Lung (tissue), 12 donors: ENCODE data around the gene PFDN5. TPM values are rescaled to one million over a fixed set of nuclear protein-coding genes. Genes with fewer than 3 reads are reported as not detected.

Experiments
- ATAC-seq: fragments of 200-7000 bp; cut with Tn5 transposase; one replicate; pipeline ENCODE4 v1.9.1; 2020; ENCODE audit warnings: moderate number of reproducible peaks; ENCODE audit not compliant: insufficient read depth, low FRiP score
- DNase-seq, 3 donors: peaks; one replicate each; pipeline ENCODE4 v3.0.0-alpha.2; 2013 to 2017
- H3K27ac ChIP-seq, 2 donors: one replicate each; pipeline ENCODE4 v1.5.1; 2013; ENCODE audit warnings: mild to moderate bottlenecking in 2 of 2, moderate library complexity in 2 of 2, control low read depth in 1 of 2, inconsistent platforms in 1 of 2, low read depth in 1 of 2, low read length in 1 of 2
- H3K27me3 ChIP-seq, 3 donors: one replicate each; pipeline ENCODE4 v1.5.1; 2013; ENCODE audit warnings: low read length in 2 of 3; ENCODE audit not compliant: control insufficient read depth in 3 of 3, insufficient read depth in 3 of 3
- H3K36me3 ChIP-seq, 4 donors: one replicate each; pipeline ENCODE4 v1.5.1; 2013; ENCODE audit warnings: low read length in 4 of 4, mild to moderate bottlenecking in 1 of 4, moderate library complexity in 1 of 4; ENCODE audit not compliant: control insufficient read depth in 4 of 4, insufficient read depth in 4 of 4
- H3K4me1 ChIP-seq, 5 donors: one replicate each; pipeline ENCODE4 v1.5.1; 2013; ENCODE audit warnings: low read length in 5 of 5, mild to moderate bottlenecking in 2 of 5, moderate library complexity in 1 of 5; ENCODE audit not compliant: control insufficient read depth in 5 of 5, insufficient read depth in 5 of 5
- H3K4me3 ChIP-seq: one replicate; pipeline ENCODE4 v1.5.1; 2013; ENCODE audit warnings: mild to moderate bottlenecking, control low read depth, moderate library complexity
- H3K9ac ChIP-seq, 2 donors: one replicate each; pipeline ENCODE4 v1.5.1; 2013; ENCODE audit warnings: low read length in 2 of 2, control low read depth in 1 of 2; ENCODE audit not compliant: insufficient read depth in 1 of 2
- H3K9me3 ChIP-seq, 4 donors: one replicate each; pipeline ENCODE4 v1.5.1; 2013; ENCODE audit warnings: low read length in 3 of 4, mild to moderate bottlenecking in 1 of 4, moderate library complexity in 1 of 4; ENCODE audit not compliant: control insufficient read depth in 4 of 4, insufficient read depth in 3 of 4
- WGBS, 2 donors: extraction: QIAGEN DNeasy Blood & Tissue Kit; methylation state at CpG; one replicate each; pipeline ENCODE4 v1.1.7; 2013; 5-methylcytosine and 5-hydroxymethylcytosine counted together
- polyA plus RNA-seq, 2 donors: library from polyadenylated mRNA; stranded (reverse); fragments of 200-250 nt; gene quantifications; one replicate each; pipeline ENCODE4 v1.2.1, GENCODE V29; 2013
- total RNA-seq, 2 donors: library from RNA; depleted of rRNA in 1 of 2; stranded (reverse); fragments of >200 nt in 1 of 2; gene quantifications; one replicate each; pipeline ENCODE4 v1.2.1, GENCODE V29; 2014 to 2021
- TF ChIP-seq, protein P1 (sequence below): IDR thresholded peaks from 2 replicates; pipeline ENCODE4 v1.5.1; 2012; ENCODE audit warnings: mild to moderate bottlenecking; ENCODE audit errors: control extremely low read depth, extremely low read depth
- donor health status: control.
- donor health status: control.
- donor health status: Bipolar disorder and iron deficiency.
- donor health status: healthy.
- donor health status: DM: yes; HTN: yes; CAD: no.

Gene PFDN5
- total and polyA plus RNA-seq, 4 donors: 351 to 1,722 (median 505) TPM

DNA sequence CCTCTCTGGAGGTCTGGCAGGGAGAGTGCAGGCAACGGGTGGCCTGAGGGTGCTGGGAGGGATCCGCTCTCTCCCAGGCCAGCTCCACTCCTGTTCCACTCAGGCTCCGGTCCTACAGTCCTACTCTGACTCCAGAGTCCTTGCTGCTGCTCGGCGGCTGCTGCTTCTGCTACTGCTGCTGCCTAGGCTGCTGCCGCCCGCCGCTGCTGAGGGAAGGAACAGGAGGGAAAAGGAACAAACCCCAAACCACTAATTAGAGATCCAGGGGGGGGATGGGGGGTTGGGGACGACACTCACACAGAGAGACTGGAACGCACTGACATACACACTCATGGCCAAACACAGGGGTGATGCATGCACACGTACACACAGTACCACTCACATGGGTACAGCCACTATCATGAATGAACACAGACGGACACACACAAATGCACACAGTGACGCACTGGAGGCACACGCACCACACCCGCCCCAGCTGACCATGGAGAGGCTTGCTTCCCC lies 40.9 kb downstream of the PFDN5 start, which contains the start of gene SP7:
Gene SP7, minus strand, starts transcription at position 174 of the 501 bp plus-strand sequence. CDS start 708 bp downstream, outside the sequence.
- peaks cover 0 to 12% (median 3%) of the 10 kb centered on the region in 3 donors for H3K27me3 ChIP-seq
- TF ChIP-seq, protein P1, sequence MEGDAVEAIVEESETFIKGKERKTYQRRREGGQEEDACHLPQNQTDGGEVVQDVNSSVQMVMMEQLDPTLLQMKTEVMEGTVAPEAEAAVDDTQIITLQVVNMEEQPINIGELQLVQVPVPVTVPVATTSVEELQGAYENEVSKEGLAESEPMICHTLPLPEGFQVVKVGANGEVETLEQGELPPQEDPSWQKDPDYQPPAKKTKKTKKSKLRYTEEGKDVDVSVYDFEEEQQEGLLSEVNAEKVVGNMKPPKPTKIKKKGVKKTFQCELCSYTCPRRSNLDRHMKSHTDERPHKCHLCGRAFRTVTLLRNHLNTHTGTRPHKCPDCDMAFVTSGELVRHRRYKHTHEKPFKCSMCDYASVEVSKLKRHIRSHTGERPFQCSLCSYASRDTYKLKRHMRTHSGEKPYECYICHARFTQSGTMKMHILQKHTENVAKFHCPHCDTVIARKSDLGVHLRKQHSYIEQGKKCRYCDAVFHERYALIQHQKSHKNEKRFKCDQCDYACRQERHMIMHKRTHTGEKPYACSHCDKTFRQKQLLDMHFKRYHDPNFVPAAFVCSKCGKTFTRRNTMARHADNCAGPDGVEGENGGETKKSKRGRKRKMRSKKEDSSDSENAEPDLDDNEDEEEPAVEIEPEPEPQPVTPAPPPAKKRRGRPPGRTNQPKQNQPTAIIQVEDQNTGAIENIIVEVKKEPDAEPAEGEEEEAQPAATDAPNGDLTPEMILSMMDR: no peak
- 27 to 46% methylated on average over 15 of the region's 15 CpGs for WGBS, 2 donors
- DNase-seq (no peak), ATAC-seq (no peak)
- no peak within 1 kb of the TSS for H3K4me3 ChIP-seq
- H3K9me3 ChIP-seq: no peaks in the 10 kb centered on the region
- no peaks in the 10 kb centered on the region for H3K36me3 ChIP-seq
- no peak within 1 kb of the TSS for H3K9ac ChIP-seq
- no peak within 1 kb of the TSS for H3K27ac ChIP-seq
- H3K4me1 ChIP-seq: peaks cover 0 to 8% (median 0%) of the 10 kb centered on the region in 5 donors

GRCh38 chr12:53338017-53338416 lies 42.7 kb downstream of the PFDN5 start:
- peaks cover 0 to 12% (median 3%) of the 10 kb centered on the region in 3 donors for H3K27me3 ChIP-seq
- peaks cover 0 to 3% (median 0%) of the 10 kb centered on the region in 5 donors for H3K4me1 ChIP-seq
- H3K36me3 ChIP-seq: no peaks in the 10 kb centered on the region
- H3K4me3 ChIP-seq: no peak overlapping the region
- TF ChIP-seq, protein P1: no peak
- 8 to 25% methylated on average over 11 of the region's 11 CpGs for WGBS, 2 donors
- no peak overlapping the region for H3K9ac ChIP-seq
- no peak for ATAC-seq
- DNase-seq: no peak
- no peaks in the 10 kb centered on the region for H3K9me3 ChIP-seq
- no peak overlapping the region for H3K27ac ChIP-seq

- TF ChIP-seq, protein P1: no peak
- ATAC-seq (no peak), DNase-seq (no peak)
Measured at GRCh38 chr12:53338916-53339315, 43.6 kb downstream of the PFDN5 start.

DNA sequence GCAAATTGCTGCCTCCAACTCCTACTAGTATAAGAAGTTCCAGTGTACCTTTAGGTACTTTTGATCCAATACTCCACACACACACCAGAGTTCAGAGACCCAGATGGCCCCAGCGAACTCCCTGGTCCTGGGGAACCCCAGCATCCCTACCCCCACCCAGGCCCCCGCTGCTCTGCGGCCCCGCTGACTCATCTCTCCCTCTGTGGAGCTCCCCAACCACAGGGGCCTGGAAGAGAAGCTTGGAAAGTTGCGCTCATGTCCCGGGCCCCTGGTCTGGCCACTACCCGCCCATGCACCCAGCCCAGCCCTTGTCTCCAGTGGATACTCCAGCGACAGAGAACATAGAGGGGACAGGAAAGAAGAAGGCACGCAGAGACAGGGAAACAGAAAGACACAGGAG lies 45.1 kb downstream of the PFDN5 start:
- WGBS, 2 donors: 81 to 83% methylated on average over 9 of the region's 9 CpGs
- Histone ChIP-seq H3K4me3 (no peak overlapping the region), H3K4me1 (peaks cover 0 to 5% (median 0%) of the 10 kb centered on the region in 5 donors), H3K36me3 (no peaks in the 10 kb centered on the region), H3K9me3 (no peaks in the 10 kb centered on the region), H3K9ac (no peak overlapping the region), H3K27me3 (peaks cover 0 to 10% (median 3%) of the 10 kb centered on the region in 3 donors), H3K27ac (no peak overlapping the region)
- DNase-seq (no peak), ATAC-seq (no peak)
- TF ChIP-seq, protein P1: no peak

More at GRCh38 chr12:53338916-53339315, 43.6 kb downstream of the PFDN5 start:
- peaks cover 0 to 12% (median 3%) of the 10 kb centered on the region in 3 donors for H3K27me3 ChIP-seq
- H3K27ac ChIP-seq: no peak overlapping the region
- no peaks in the 10 kb centered on the region for H3K4me1 ChIP-seq
- 74 to 78% methylated on average over 6 of the region's 6 CpGs for WGBS, 2 donors
- no peak overlapping the region for H3K9ac ChIP-seq
- H3K9me3 ChIP-seq: no peaks in the 10 kb centered on the region
- H3K36me3 ChIP-seq: no peaks in the 10 kb centered on the region
- H3K4me3 ChIP-seq: no peak overlapping the region
